WTC11 (cell line): ENCODE data around the gene ARV1. TPM values are rescaled to one million over a fixed set of nuclear protein-coding genes. Genes with fewer than 3 reads are reported as not detected.

Experiments
- ATAC-seq: fragments of 200-7000 bp; cut with Tn5 transposase; 2 replicates; pipeline ENCODE4 v1.10.0; 2021; ENCODE audit warnings: mild to moderate bottlenecking, moderate library complexity
- CTCF ChIA-PET: fragments of 300-600 bp; sonication (Branson Sonifier 250); formaldehyde crosslinking; loops from one replicate; lab custom pipeline; 2021; ENCODE audit warnings: antibody characterized with exemption; lab: Charles Lee
- POLR2A ChIA-PET: fragments of 350-600 bp; sonication (Branson Sonifier 250); formaldehyde crosslinking; loops from one replicate; lab custom pipeline; 2021; ENCODE audit warnings: antibody characterized with exemption; lab: Charles Lee
- DNase-seq: peaks from one replicate; pipeline ENCODE4 v3.0.0; 2021; ENCODE audit warnings: low spot score
- H3K27ac Mint-ChIP-seq: 2 replicates; pipeline ENCODE4 v1.8.0; 2021; ENCODE audit warnings: mixed read lengths
- H3K27me3 Mint-ChIP-seq: 2 replicates; pipeline ENCODE4 v1.8.0; 2021; ENCODE audit warnings: low read depth, mild to moderate bottlenecking, moderate library complexity, mixed read lengths
- H3K36me3 Mint-ChIP-seq: 2 replicates; pipeline ENCODE4 v1.8.0; 2021; ENCODE audit warnings: mixed read lengths
- H3K4me1 Mint-ChIP-seq: 2 replicates; pipeline ENCODE4 v1.8.0; 2022; ENCODE audit warnings: mixed read lengths
- H3K4me3 Mint-ChIP-seq: 2 replicates; pipeline ENCODE4 v1.8.0; 2021; ENCODE audit warnings: mild to moderate bottlenecking, moderate library complexity, mixed read lengths
- H3K9me3 Mint-ChIP-seq: 2 replicates; pipeline ENCODE4 v1.8.0; 2021; ENCODE audit warnings: mixed read lengths
- ATF1 ChIP-seq: sonication (generic); formaldehyde crosslinking; IDR thresholded peaks from 2 replicates; pipeline ENCODE4 v1.8.1; 2023; ENCODE audit warnings: mild to moderate bottlenecking, moderate library complexity, missing genetic modification reagents
- CREB1 ChIP-seq: sonication (generic); formaldehyde crosslinking; IDR thresholded peaks from 2 replicates; pipeline ENCODE4 v1.8.0; 2023; ENCODE audit warnings: mild to moderate bottlenecking, missing genetic modification reagents
- CREM ChIP-seq: sonication (generic); formaldehyde crosslinking; IDR thresholded peaks from 2 replicates; pipeline ENCODE4 v1.8.1; 2022; ENCODE audit warnings: mild to moderate bottlenecking, missing genetic modification reagents, moderate library complexity
- ELF4 ChIP-seq: sonication (generic); formaldehyde crosslinking; IDR thresholded peaks from 2 replicates; pipeline ENCODE4 v1.8.1; 2022; ENCODE audit warnings: low read depth, mild to moderate bottlenecking, moderate library complexity, missing genetic modification reagents
- EMX1 ChIP-seq: fragments of 250-450 bp; sonication (Bioruptor Pico); IDR thresholded peaks from 2 replicates; pipeline ENCODE4 v1.8.0; 2021; ENCODE audit warnings: mild to moderate bottlenecking
- GABPB1 ChIP-seq: sonication (generic); formaldehyde crosslinking; IDR thresholded peaks from 2 replicates; pipeline ENCODE4 v1.8.1; 2023; ENCODE audit warnings: mild to moderate bottlenecking, missing genetic modification reagents
- GRHL2 ChIP-seq: fragments of 250-450 bp; sonication (Bioruptor Pico); IDR thresholded peaks from 2 replicates; pipeline ENCODE4 v1.8.0; 2022; ENCODE audit warnings: mild to moderate bottlenecking, moderate library complexity; ENCODE audit not compliant: insufficient replicate concordance, severe bottlenecking
- HMGXB4 ChIP-seq: sonication (generic); formaldehyde crosslinking; IDR thresholded peaks from 2 replicates; pipeline ENCODE4 v1.8.1; 2023; ENCODE audit warnings: mild to moderate bottlenecking, moderate library complexity, missing genetic modification reagents
- JAZF1 ChIP-seq: fragments of 250-450 bp; sonication (Bioruptor Pico); IDR thresholded peaks from 2 replicates; pipeline ENCODE4 v1.9.0; 2021; ENCODE audit warnings: moderate library complexity, mild to moderate bottlenecking, inconsistent platforms
- JUN ChIP-seq: sonication (generic); formaldehyde crosslinking; IDR thresholded peaks from 2 replicates; pipeline ENCODE4 v1.8.0; 2023; ENCODE audit warnings: mild to moderate bottlenecking, missing genetic modification reagents
- NFE2L1 ChIP-seq: sonication (generic); formaldehyde crosslinking; IDR thresholded peaks from 2 replicates; pipeline ENCODE4 v1.8.1; 2023; ENCODE audit warnings: missing genetic modification reagents
- NR3C1 ChIP-seq: sonication (generic); formaldehyde crosslinking; conservative IDR thresholded peaks from 2 replicates; pipeline ENCODE4 v1.8.1; 2023; ENCODE audit warnings: low read depth, mild to moderate bottlenecking, missing genetic modification reagents
- PRRX2 ChIP-seq: fragments of 250-450 bp; sonication (Bioruptor Pico); IDR thresholded peaks from 2 replicates; pipeline ENCODE4 v1.8.0; 2021; ENCODE audit warnings: mild to moderate bottlenecking
- SMAD3 ChIP-seq: sonication (generic); formaldehyde crosslinking; IDR thresholded peaks from 2 replicates; pipeline ENCODE4 v1.8.0; 2022; ENCODE audit warnings: missing genetic modification reagents, mild to moderate bottlenecking, borderline replicate concordance
- SOX15 ChIP-seq: fragments of 250-450 bp; sonication (Bioruptor Pico); IDR thresholded peaks from 2 replicates; pipeline ENCODE4 v1.9.0; 2021; ENCODE audit warnings: mild to moderate bottlenecking
- ZMAT4 ChIP-seq: fragments of 250-450 bp; sonication (Bioruptor Pico); IDR thresholded peaks from 2 replicates; pipeline ENCODE4 v1.9.0; 2021; ENCODE audit warnings: mild to moderate bottlenecking
- ZNF121 ChIP-seq: sonication (generic); formaldehyde crosslinking; IDR thresholded peaks from 2 replicates; pipeline ENCODE4 v1.8.0; 2023; ENCODE audit warnings: missing genetic modification reagents
- ZNF219 ChIP-seq: sonication (generic); formaldehyde crosslinking; IDR thresholded peaks from 2 replicates; pipeline ENCODE4 v1.8.0; 2023; ENCODE audit warnings: missing genetic modification reagents, mild to moderate bottlenecking, borderline replicate concordance
- ZNF263 ChIP-seq: sonication (generic); formaldehyde crosslinking; IDR thresholded peaks from 2 replicates; pipeline ENCODE4 v1.8.1; 2022; ENCODE audit warnings: low read depth, mild to moderate bottlenecking, moderate library complexity, missing genetic modification reagents
- total RNA-seq: library from RNA; stranded (reverse); gene quantifications from 3 replicates; pipeline ENCODE4 v1.2.3, GENCODE V29; 2021
- TF ChIP-seq, protein P1 (sequence below): fragments of 250-450 bp; sonication (Bioruptor Pico); IDR thresholded peaks from 2 replicates; pipeline ENCODE4 v1.9.0; 2021; ENCODE audit warnings: moderate library complexity, mild to moderate bottlenecking, inconsistent platforms, borderline replicate concordance
- TF ChIP-seq, protein P2 (sequence below): sonication (generic); formaldehyde crosslinking; IDR thresholded peaks from 2 replicates; pipeline ENCODE4 v1.8.1; 2023; ENCODE audit warnings: mild to moderate bottlenecking, missing genetic modification reagents, moderate library complexity
- TF ChIP-seq, protein P3 (sequence below): sonication (generic); formaldehyde crosslinking; IDR thresholded peaks from 2 replicates; pipeline ENCODE4 v1.8.0; 2023; ENCODE audit warnings: mild to moderate bottlenecking, missing genetic modification reagents
- TF ChIP-seq, protein P4 (sequence below): sonication (generic); formaldehyde crosslinking; IDR thresholded peaks from 2 replicates; pipeline ENCODE4 v1.8.1; 2023; ENCODE audit warnings: mild to moderate bottlenecking, missing genetic modification reagents, moderate library complexity
- TF ChIP-seq, protein P5 (sequence below): sonication (generic); formaldehyde crosslinking; IDR thresholded peaks from 2 replicates; pipeline ENCODE4 v1.8.0; 2023; ENCODE audit warnings: missing genetic modification reagents, mild to moderate bottlenecking, borderline replicate concordance

ARV1 gene
- total RNA-seq, 1 experiment from 2014 or later: 9.1 TPM

DNA sequence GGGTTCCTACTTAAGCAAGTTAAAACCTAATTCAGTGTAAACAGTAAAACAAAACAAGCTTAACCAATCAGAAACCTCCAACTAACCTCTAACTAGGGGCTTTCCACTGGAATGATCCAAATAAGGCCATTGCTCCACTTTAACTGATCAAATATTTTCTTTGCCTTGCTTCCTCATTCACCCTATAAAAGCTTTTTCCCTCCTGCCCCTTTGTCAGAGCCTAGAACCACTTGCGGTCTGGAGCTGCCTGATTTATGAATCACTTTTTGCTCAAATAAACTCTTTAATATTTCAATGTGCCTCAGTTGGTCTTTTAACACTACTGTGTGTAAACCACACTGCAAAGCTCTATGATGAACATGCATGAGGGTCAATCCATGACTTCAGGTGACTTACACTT lies 65.7 kb downstream of the ARV1 start:
- no peak for DNase-seq
- ChIA-PET POLR2A (no interaction called here), CTCF (no interaction called here)
- Mint-ChIP-seq H3K4me1 (peaks cover 4% of the 10 kb centered on the region; the same call in 1 of the 2 replicates), H3K27ac (no peak overlapping the region), H3K27me3 (peaks cover 93% of the 10 kb centered on the region), H3K36me3 (no peaks in the 10 kb centered on the region), H3K4me3 (no peak overlapping the region), H3K9me3 (peaks cover 3% of the 10 kb centered on the region; the same call in 1 of the 2 replicates)
- no peak for TF ChIP-seq NR3C1 (CRISPR knock-in tag)
- no peak for TF ChIP-seq GABPB1
- TF ChIP-seq, protein P1, sequence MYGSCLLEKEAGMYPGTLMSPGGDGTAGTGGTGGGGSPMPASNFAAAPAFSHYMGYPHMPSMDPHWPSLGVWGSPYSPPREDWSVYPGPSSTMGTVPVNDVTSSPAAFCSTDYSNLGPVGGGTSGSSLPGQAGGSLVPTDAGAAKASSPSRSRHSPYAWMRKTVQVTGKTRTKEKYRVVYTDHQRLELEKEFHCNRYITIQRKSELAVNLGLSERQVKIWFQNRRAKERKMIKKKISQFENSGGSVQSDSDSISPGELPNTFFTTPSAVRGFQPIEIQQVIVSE (CRISPR knock-in tag): no peak
- no peak for TF ChIP-seq CREB1 (CRISPR knock-in tag)
- no peak for TF ChIP-seq JAZF1 (CRISPR knock-in tag)
- TF ChIP-seq JUN (CRISPR knock-in tag): no peak
- no peak for TF ChIP-seq CREM (CRISPR knock-in tag)
- TF ChIP-seq PRRX2 (CRISPR knock-in tag): no peak
- TF ChIP-seq, protein P2, sequence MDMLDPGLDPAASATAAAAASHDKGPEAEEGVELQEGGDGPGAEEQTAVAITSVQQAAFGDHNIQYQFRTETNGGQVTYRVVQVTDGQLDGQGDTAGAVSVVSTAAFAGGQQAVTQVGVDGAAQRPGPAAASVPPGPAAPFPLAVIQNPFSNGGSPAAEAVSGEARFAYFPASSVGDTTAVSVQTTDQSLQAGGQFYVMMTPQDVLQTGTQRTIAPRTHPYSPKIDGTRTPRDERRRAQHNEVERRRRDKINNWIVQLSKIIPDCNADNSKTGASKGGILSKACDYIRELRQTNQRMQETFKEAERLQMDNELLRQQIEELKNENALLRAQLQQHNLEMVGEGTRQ: no peak
- TF ChIP-seq EMX1 (CRISPR knock-in tag): no peak
- TF ChIP-seq GRHL2 (CRISPR knock-in tag): no peak
- TF ChIP-seq, protein P3, sequence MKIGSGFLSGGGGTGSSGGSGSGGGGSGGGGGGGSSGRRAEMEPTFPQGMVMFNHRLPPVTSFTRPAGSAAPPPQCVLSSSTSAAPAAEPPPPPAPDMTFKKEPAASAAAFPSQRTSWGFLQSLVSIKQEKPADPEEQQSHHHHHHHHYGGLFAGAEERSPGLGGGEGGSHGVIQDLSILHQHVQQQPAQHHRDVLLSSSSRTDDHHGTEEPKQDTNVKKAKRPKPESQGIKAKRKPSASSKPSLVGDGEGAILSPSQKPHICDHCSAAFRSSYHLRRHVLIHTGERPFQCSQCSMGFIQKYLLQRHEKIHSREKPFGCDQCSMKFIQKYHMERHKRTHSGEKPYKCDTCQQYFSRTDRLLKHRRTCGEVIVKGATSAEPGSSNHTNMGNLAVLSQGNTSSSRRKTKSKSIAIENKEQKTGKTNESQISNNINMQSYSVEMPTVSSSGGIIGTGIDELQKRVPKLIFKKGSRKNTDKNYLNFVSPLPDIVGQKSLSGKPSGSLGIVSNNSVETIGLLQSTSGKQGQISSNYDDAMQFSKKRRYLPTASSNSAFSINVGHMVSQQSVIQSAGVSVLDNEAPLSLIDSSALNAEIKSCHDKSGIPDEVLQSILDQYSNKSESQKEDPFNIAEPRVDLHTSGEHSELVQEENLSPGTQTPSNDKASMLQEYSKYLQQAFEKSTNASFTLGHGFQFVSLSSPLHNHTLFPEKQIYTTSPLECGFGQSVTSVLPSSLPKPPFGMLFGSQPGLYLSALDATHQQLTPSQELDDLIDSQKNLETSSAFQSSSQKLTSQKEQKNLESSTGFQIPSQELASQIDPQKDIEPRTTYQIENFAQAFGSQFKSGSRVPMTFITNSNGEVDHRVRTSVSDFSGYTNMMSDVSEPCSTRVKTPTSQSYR (CRISPR knock-in tag): no peak
- no peak for ATAC-seq

DNA sequence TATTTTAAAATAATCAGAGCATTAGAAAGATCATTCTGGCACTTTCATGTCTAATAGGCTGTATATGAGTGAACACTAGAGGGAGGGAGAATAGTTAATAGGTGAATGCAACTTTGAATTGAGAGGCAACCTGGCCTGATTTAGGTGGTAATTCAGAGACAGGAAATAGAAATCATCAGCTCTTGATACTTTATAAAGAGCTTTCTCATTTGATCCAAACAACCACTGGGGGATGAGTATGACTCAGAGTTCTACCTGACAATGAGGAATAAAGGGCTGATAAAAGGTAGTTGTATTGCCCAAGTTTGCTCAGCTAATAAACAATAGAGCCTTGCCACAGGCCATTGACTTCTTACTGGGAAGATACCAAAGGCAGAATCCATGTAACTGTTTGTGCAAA lies 66.4 kb downstream of the ARV1 start:
- TF ChIP-seq, protein P4, sequence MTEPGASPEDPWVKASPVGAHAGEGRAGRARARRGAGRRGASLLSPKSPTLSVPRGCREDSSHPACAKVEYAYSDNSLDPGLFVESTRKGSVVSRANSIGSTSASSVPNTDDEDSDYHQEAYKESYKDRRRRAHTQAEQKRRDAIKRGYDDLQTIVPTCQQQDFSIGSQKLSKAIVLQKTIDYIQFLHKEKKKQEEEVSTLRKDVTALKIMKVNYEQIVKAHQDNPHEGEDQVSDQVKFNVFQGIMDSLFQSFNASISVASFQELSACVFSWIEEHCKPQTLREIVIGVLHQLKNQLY (CRISPR knock-in tag): no peak
- TF ChIP-seq SOX15: no peak
- no peak for TF ChIP-seq ATF1
- TF ChIP-seq PRRX2 (CRISPR knock-in tag): no peak
- no peak for TF ChIP-seq NFE2L1 (CRISPR knock-in tag)
- no peak for TF ChIP-seq ZMAT4
- no peak for TF ChIP-seq ZNF121 (CRISPR knock-in tag)
- TF ChIP-seq, protein P1 (CRISPR knock-in tag): no peak
- no peak for TF ChIP-seq NR3C1 (CRISPR knock-in tag)
- TF ChIP-seq SMAD3 (CRISPR knock-in tag): no peak
- no peak for TF ChIP-seq ZNF219 (CRISPR knock-in tag)
- TF ChIP-seq, protein P5, sequence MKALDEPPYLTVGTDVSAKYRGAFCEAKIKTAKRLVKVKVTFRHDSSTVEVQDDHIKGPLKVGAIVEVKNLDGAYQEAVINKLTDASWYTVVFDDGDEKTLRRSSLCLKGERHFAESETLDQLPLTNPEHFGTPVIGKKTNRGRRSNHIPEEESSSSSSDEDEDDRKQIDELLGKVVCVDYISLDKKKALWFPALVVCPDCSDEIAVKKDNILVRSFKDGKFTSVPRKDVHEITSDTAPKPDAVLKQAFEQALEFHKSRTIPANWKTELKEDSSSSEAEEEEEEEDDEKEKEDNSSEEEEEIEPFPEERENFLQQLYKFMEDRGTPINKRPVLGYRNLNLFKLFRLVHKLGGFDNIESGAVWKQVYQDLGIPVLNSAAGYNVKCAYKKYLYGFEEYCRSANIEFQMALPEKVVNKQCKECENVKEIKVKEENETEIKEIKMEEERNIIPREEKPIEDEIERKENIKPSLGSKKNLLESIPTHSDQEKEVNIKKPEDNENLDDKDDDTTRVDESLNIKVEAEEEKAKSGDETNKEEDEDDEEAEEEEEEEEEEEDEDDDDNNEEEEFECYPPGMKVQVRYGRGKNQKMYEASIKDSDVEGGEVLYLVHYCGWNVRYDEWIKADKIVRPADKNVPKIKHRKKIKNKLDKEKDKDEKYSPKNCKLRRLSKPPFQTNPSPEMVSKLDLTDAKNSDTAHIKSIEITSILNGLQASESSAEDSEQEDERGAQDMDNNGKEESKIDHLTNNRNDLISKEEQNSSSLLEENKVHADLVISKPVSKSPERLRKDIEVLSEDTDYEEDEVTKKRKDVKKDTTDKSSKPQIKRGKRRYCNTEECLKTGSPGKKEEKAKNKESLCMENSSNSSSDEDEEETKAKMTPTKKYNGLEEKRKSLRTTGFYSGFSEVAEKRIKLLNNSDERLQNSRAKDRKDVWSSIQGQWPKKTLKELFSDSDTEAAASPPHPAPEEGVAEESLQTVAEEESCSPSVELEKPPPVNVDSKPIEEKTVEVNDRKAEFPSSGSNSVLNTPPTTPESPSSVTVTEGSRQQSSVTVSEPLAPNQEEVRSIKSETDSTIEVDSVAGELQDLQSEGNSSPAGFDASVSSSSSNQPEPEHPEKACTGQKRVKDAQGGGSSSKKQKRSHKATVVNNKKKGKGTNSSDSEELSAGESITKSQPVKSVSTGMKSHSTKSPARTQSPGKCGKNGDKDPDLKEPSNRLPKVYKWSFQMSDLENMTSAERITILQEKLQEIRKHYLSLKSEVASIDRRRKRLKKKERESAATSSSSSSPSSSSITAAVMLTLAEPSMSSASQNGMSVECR: no peak
- no peak for TF ChIP-seq ELF4 (CRISPR knock-in tag)
- no peak for TF ChIP-seq CREM (CRISPR knock-in tag)
- TF ChIP-seq HMGXB4 (CRISPR knock-in tag): no peak
- no peak for TF ChIP-seq ZNF263 (CRISPR knock-in tag)
- no peak for DNase-seq
- Mint-ChIP-seq H3K4me3 (no peak overlapping the region), H3K4me1 (peaks cover 4% of the 10 kb centered on the region; the same call in 1 of the 2 replicates), H3K36me3 (no peaks in the 10 kb centered on the region), H3K27ac (no peak overlapping the region), H3K9me3 (peaks cover 3% of the 10 kb centered on the region; the same call in 1 of the 2 replicates), H3K27me3 (peaks cover 94% of the 10 kb centered on the region)
- CTCF ChIA-PET: no interaction called here
- POLR2A ChIA-PET: no interaction called here
- no peak for ATAC-seq
